ENCODE measurements around the gene PLEKHA6.
A peak's percentile ranks its signal among the peaks of the same experiment; 100 is the strongest.

The PLEKHA6 gene, protein sequence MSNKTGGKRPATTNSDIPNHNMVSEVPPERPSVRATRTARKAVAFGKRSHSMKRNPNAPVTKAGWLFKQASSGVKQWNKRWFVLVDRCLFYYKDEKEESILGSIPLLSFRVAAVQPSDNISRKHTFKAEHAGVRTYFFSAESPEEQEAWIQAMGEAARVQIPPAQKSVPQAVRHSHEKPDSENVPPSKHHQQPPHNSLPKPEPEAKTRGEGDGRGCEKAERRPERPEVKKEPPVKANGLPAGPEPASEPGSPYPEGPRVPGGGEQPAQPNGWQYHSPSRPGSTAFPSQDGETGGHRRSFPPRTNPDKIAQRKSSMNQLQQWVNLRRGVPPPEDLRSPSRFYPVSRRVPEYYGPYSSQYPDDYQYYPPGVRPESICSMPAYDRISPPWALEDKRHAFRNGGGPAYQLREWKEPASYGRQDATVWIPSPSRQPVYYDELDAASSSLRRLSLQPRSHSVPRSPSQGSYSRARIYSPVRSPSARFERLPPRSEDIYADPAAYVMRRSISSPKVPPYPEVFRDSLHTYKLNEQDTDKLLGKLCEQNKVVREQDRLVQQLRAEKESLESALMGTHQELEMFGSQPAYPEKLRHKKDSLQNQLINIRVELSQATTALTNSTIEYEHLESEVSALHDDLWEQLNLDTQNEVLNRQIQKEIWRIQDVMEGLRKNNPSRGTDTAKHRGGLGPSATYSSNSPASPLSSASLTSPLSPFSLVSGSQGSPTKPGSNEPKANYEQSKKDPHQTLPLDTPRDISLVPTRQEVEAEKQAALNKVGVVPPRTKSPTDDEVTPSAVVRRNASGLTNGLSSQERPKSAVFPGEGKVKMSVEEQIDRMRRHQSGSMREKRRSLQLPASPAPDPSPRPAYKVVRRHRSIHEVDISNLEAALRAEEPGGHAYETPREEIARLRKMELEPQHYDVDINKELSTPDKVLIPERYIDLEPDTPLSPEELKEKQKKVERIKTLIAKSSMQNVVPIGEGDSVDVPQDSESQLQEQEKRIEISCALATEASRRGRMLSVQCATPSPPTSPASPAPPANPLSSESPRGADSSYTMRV

DNA sequence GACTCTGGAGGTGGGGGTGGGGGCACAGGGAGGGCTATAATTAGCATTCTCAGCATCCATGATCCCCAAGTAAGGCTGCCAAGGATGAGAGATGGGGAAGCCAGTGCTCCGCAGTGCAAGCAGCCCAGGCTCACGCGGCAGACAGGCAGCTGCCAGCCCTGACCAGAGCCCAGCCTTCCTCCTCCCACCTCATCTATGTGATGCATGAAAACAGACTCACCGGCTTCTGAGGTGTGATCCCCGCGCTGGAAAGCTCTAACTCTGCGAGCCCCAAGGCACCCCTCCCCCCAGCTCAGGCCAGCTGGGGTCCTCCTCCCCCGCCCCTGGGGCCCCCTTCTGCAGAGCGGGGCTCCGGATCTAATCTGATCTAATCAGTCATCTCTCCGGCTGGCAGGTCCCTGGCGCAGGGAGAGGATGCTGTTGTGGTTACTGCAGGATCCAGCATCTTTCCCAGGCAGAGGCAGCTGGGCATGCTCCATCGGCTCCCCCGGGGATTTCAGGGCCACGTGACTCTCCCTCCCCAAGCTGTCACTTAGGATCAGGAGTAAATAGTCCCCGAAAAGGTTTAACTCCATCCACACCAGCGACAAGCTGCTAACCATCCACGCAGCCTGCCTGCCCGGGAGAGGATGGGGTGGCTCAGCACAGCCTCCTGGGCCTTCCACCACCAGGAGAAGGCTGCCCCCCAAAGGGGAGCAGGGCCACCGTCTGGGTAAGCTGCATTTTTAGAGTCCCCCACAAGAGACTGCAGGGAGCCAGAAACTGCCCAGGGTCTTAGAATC is at the start of gene PLEKHA6:
PLEKHA6 (minus strand) TSS at position 456 of the 782 bp plus-strand sequence. CDS start 86,202 bp downstream, outside the sequence.
- DNase-seq = no peak

GRCh38 chr1:204409123-204409522 is 49.4 kb upstream of the PLEKHA6 start:
- DNase-seq = no peak

GRCh38 chr1:204408602-204409001 is 48.9 kb upstream of the PLEKHA6 start:
- no peak for DNase-seq

DNA sequence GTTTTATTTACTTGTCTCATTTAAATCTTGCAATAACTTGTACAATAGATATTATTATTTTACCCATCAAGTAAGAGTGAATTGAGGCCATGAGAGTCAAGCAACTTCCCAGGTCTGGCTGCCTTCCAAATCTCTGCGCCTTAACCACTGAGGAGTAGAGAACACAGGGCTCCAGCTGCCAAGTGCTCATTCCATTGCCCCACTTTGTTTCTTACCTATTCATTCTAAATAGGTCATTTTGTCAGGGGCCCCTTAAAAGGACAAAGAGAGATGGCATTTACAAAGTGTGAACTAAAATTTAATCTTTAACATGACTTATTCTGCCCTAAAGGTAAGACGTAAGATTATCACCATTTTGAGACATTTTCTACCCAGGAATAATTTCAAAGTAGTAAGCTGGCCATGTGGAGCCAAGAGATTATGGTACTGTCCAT is 48.4 kb upstream of the PLEKHA6 start:
- DNase-seq = no peak

DNA sequence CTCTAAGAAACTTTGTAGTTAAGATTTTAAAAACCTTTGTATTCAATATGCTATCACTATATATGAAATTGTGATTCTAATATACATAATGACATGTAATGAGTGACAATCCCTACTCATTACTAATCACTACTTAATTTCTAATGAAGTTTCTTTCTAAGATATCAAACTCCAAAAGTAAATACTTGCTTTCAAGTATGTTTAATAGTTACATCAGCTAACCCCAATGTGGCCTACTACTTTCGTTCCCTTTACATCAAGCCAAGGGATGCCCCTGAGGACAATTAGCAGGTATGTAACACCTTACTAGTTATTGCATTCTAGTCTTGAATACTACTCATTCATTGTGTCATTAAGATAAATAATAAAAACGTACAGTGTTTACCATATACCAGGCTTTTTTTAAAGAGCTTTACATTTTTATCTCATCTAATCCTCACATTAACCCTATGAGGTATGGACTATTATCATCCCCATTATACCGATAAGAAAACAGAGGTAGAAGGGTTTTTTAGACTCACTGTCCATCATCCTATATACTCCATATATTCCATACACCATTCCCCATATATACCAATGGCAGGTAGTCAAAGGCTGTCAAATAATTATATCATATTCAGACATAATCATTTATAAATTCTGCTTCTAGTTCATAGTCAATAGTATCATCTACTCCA is 47.7 kb upstream of the PLEKHA6 start:
- no peak for DNase-seq

- DNase-seq = no peak
Measured at GRCh38 chr1:204406621-204407020, 46.9 kb upstream of the PLEKHA6 start.

GRCh38 chr1:204405988-204406387 is 46.3 kb upstream of the PLEKHA6 start:
- DNase-seq = no peak

- DNase-seq = no peak
Measured at GRCh38 chr1:204404629-204405028, 44.9 kb upstream of the PLEKHA6 start.

- no peak for DNase-seq
Measured at GRCh38 chr1:204402391-204402790, 42.7 kb upstream of the PLEKHA6 start.

DNA sequence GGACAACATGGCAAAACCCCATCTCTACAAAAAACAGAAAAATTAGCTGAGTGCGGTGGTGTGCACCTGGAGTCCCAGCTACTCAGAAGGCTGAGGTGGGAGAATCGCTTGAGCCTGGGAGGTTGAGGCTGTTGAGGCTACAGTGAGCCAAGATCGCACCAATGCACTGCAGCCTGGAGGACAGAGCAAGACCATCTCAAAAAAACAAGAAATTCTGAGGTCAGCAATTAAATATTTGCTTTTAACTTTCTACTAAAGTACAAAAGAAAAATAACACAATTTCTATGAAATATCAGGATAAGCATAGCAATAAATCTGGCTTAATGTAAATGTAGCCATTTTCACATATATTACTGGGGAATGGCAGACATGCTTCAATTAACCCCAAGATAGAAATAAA is 42.0 kb upstream of the PLEKHA6 start:
- DNase-seq = no peak

- no peak for DNase-seq
Measured at GRCh38 chr1:204400882-204401510, 41.3 kb upstream of the PLEKHA6 start.

DNA sequence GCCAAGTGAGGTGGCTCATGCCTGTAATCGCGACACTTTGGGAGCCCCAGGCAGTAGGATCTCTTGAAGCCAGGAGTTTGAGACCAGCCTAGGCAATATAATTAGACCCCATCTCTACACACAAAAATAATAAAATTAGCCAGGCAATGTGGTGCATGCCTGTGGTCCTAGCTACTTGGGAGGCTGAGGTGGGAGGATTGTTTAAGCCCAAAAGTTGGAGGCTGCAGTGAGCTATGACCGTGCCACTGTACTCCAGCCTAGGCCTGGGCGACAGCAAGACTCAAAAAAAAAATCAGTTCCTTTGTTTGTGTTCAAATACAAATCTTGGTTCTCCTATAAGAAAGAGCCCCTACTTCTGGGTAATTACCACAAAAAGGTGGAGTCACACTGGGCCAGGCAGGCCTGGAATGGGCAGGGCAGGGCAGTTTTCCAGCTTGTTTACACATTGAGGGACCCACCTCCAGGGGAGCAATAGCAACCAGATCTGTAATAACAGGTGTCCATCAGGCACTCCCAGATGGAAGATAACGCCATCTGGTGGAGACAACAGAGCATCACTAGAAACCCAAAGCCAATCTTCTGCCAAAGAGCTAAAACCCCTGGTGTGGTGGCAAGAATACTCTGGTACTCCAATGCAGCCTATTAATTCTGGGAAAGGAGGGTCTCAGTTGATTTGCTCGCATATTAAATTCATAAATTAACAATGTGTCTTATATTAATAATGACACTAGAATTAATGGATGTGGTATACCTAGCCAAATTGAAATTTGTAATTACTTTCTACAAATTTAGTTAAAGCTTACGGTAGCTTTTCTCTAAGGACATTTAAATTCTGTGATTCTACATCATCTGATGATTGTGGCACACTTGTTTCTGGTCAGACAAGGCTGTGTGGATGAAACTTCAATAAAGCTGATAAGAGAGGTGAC is 38.7 kb upstream of the PLEKHA6 start:
- DNase-seq = peak in 2 of 4 experiments; percentile 10 to 16

DNA sequence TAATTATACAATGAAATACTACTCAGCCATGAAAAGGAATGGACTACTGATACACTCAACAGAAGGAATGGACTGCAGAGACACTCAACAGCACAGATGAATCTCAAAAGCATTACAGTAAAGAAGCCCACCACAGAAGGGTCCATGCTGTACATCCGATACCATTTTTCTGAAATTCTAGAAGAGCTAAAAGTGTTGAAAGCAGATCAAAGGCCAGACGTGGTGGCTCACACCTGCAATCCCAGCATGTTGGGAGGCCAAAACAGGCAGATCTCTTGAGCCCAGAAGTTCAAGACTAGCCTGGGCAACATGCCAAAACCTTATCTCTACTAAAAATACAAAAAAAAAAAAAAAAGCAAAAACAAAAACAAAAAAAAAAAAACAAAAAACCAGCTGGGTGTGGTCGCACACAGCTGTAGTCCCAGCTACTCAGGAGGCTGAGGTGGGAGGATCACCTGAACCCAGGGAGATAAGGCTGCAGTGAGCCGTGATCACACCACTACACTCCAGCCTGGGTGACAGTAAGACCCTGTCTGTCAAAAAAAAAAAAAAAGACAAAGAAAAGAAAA is 36.4 kb upstream of the PLEKHA6 start:
- DNase-seq = no peak

- no peak for DNase-seq
Measured at GRCh38 chr1:204391629-204392028, 31.9 kb upstream of the PLEKHA6 start.

- DNase-seq = no peak
Measured at GRCh38 chr1:204390751-204391466, 31.2 kb upstream of the PLEKHA6 start.

- DNase-seq = no peak
Measured at GRCh38 chr1:204385727-204386126, 26.0 kb upstream of the PLEKHA6 start.

DNA sequence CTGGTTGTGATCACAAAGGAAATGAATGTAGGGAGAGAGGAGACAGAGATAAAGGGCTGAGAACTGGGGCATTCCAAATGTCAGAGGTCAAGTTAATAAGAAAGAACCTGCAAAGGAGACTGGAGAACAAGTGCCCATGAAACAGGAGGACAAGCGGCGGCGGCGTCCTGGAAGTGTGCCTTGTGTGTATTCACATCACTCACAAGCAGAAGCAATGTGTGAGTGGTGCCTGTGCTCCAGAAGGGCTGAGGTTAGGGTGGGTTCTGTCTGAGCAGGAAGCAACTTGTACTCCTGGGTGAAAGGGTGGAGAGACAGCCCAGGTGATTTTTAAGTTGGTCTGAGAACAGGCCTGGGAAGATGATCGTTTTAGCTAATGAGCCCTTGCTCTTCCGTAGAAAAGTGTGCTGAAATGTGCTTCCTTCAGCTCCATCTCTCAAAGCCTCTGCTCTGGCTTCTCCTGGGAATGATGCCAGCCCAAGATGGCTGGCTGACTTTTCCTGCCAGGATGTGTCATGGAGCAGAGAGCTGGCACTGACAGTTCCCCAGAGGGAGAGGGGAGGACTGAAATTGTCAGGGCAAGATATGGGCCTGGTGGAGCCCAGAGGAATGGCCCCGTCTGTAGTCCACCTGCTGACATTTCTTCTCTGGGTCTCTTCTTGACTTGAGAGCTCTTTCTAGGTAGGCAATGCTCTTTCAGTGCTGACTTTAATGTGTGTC is 25.1 kb upstream of the PLEKHA6 start:
- no peak for DNase-seq

- DNase-seq = no peak
Measured at GRCh38 chr1:204383163-204383904, 23.6 kb upstream of the PLEKHA6 start.
